ENCODE measurements around the gene QRICH2. TPM values are rescaled to one million over a fixed set of nuclear protein-coding genes. Genes with fewer than 3 reads are reported as not detected.
A peak's percentile ranks its signal among the peaks of the same experiment; 100 is the strongest.
"Not testable (repeated sequence)": the region's sequence is repeated elsewhere in the genome, so short reads cannot be mapped to it uniquely, and the experiment has no call there.

Gene QRICH2
- total RNA-seq: 6.9 TPM

DNA sequence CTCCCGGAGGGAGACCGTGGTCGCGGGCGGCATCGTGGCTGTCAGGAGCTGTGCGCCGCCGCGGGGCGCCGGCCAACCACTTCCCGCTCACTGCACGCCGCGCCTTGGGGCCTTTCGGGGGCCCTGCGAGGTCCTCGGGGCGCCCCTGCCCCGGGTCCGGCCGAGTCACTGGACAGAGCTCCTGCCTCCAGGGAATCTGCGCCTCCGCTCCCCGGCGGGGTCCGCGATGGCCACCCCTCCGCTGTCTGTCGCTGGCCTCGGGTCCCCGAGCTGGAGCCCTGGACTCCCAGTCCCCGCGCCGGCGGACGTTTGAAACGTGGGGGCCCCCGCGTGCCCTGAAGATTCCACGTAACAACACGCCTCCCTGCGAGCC is at the start of gene QRICH2:
Gene QRICH2, minus strand, starts transcription at position 311 of the 373 bp plus-strand sequence. Its CDS starts 278 bp downstream, at position 33.
- DNase-seq (ENCODE audit: low spot score in 2 of 2) (no peak), FAIRE-seq (no peak)

- FAIRE-seq: no peak
- DNase-seq (ENCODE audit: low spot score in 2 of 2): no peak
These were observed 49.6 kb upstream of the QRICH2 start for GRCh38 chr17:76357597-76358158.

DNA sequence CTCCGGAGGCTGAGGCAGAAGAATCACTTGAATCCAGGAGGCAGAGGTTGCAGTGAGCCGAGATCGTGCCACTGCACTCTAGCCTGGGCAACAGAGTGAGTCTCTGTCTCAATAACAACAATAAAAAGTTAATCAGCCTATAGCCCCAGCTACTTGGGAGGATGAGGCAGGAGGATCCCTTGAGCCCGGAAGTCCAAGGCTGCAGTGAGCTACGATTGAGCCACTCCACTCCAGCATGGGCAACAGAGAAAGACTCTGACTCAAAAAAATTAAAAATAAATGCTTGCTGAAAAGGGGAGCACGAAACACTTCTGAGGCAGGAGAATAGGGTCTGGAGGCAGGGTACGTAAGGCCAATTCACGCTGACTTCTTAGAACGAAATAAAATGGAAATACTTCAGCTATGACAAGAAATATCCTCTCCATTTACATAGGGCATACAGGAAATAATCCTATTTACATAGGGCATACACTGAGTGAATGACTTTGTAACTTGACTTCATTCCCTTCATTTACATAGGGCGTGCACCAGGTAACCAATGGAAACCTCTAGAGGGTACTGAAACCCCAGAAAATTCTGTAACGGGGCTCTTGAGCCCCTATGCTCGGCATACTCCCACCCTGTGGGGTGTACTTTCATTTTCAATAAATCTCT is 48.9 kb upstream of the QRICH2 start:
- no peak for DNase-seq (ENCODE audit: low spot score in 2 of 2)
- no peak for FAIRE-seq

DNA sequence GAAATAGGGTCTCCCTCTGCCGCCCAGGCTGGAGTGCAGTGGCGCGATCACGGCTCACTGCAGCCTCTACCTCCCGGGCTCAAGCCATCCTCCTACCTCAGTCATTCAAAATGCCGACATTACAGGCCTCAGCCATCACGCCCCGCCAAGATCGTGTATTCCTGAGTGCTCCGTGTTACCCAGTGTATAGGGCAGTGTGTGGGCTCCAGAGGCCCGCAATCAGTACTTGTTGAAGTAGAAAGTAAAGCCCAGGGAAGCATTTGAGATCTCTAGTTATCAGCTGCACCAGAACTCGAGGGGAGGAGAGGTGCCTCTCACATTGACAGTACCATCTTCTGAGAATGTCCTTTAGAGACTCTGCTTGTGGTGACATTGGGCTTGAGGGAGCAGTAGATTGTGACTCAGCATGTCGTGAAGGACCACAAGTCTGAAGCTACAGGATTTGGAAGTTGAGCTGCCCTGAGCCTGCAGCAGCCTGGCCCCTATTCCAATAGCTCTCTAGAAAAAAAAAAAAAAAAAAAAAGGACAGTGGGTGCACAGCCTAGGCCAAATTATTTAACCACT is 46.8 kb upstream of the QRICH2 start:
- FAIRE-seq (no peak), DNase-seq (ENCODE audit: low spot score in 2 of 2) (no peak)

- DNase-seq (ENCODE audit: low spot score in 2 of 2) (peak in 1 of 2 donors; percentile 29), FAIRE-seq (no peak)
These were observed 46.2 kb upstream of the QRICH2 start for GRCh38 chr17:76354317-76354729.

GRCh38 chr17:76353599-76354316 is 45.7 kb upstream of the QRICH2 start, which contains the start of gene PRPSAP1:
PRPSAP1 (minus strand) TSS chr17:76353916; CDS start chr17:76353703, 213 bp downstream.
- FAIRE-seq (no peak), DNase-seq (ENCODE audit: low spot score in 2 of 2) (peak; percentile 89 to 90)

- FAIRE-seq (no peak), DNase-seq (ENCODE audit: low spot score in 2 of 2) (peak in 1 of 2 donors; percentile 67)
These were observed 45.0 kb upstream of the QRICH2 start for GRCh38 chr17:76353004-76353598.

DNA sequence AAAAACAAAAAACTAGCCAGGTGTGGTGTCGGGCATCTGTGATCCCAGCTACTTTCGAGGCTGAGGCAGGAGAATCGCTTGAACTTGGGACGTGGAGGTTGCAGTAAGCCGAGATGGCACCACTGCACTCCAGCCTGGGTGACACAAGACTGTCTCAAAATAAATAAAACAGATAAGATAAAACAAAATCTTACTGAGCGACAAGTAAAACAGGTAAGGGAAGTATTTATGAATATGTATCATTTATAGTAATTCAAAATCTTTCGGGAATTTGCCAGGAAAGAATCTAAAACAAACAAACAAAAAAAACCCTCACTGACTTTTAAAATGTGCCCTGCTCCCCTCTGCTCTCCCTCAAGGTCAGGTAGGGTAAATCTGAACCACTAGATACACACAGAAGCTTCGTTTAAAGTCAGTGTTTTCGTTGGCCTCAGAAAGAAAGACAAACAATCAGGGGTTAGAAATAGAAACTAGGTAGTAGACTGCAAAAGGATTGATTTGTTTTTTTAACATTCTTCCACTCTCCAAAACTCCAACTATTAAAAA is 43.5 kb upstream of the QRICH2 start:
- DNase-seq (ENCODE audit: low spot score in 2 of 2): no peak
- no peak for FAIRE-seq

DNA sequence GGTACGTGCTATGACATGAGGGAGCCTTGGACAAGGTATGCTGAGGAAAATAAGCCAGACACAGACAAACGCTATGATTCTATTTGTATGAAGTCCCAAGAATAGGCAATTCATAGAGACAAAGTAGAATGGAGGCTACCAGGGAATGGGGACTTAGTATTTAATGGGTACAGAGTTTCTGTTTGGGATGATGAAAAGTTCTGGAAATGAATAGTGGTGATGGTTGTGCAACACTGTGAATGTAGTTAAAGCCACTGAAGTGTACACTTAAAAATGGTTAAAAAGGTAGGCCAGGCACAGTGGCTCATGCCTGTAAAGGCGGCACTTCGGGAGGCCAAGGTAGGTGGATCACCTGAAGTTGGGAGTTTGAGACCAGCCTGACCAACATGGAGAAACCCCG is 42.4 kb upstream of the QRICH2 start:
- DNase-seq (ENCODE audit: low spot score in 2 of 2) (no peak), FAIRE-seq (no peak)

DNA sequence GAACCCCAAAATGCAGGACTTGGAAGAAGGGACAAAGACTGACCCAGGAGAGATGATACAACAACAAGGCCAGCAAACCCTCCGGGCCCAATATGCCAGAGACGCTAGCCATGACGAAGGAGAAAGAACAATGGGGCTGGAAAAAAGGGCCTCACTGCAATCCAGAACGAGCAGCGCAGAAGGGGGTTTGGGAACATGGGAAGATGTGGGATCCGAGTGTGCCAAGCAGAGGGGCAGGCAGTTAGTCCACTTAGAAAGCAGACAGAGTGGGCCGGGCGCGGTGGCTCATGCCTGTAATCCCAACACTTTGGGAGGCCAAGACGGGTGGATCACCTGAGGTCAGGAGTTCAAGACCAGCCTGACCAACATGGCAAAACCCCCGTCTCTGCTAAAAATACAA is 38.9 kb upstream of the QRICH2 start:
- not testable (repeated sequence) for FAIRE-seq; DNase-seq (ENCODE audit: low spot score in 2 of 2)

DNA sequence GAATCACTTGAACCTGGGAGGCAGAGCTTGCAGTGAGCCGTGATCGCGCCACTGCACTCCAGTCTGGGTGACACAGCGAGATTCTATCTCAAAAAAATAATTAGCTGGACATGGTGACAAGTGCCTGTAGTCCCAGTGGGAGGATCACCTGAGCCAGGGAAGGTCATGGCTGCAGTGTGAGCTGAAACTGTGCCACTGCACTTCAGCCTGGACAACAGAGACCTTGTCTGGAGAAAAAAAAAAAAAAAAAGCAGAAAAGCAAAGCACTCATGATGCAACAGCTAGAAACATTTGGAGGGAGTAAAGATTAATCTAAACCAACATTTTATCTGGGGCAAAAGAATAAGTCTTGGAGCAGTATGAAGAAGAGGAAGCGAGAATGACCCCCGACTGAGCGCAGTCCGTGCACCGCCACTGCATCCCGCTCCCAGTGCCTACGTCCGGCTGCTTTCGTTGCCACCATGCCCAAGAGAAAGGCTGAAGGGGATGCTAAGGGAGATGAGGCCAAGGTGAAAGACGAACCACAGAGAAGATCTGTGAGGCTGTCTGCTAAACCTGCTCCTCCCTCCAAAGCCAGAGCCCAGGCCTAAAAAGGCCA is 37.4 kb upstream of the QRICH2 start:
- no peak for FAIRE-seq
- no peak for DNase-seq (ENCODE audit: low spot score in 2 of 2)

DNA sequence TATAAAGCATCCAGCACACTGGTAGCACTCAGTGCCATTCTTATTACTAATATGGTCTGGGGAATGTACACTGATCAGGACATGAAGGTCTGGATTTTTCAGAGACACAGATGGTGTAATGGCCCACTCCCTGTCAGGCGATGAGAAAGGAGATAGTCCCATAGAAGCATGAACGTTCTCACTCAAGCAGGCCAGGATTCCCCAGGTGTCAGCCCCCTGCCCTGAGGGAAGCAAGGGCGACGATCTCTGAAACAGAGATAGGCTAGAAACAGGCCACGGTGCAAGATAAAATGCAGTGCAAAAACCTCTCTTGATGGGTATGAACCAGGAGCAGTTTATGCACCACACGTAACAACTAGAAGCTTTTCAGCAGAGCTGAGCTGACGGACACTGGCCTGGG is 35.0 kb upstream of the QRICH2 start:
- DNase-seq (ENCODE audit: low spot score in 2 of 2): no peak
- FAIRE-seq: no peak

DNA sequence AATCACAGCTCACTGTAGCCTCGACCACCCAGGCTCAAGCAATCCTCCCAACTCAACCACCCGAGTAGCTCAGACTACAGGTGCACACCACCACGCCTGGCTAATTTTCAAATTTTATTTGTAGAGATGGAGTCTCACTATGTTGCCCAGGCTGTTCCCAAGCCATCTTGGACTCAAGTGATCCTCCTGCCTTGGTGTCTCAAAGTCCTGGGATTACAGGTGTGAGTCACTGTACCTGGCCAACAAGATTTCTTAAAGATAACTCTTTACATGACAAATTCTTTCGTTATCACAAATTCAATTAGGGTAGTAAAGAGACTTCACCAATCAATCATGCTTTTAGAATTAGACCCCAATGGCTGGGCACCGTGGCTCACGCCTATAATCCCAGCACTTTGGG is 33.2 kb upstream of the QRICH2 start:
- no peak for FAIRE-seq
- DNase-seq (ENCODE audit: low spot score in 2 of 2): no peak

GRCh38 chr17:76337413-76337777 is 29.3 kb upstream of the QRICH2 start:
- no peak for FAIRE-seq

DNA sequence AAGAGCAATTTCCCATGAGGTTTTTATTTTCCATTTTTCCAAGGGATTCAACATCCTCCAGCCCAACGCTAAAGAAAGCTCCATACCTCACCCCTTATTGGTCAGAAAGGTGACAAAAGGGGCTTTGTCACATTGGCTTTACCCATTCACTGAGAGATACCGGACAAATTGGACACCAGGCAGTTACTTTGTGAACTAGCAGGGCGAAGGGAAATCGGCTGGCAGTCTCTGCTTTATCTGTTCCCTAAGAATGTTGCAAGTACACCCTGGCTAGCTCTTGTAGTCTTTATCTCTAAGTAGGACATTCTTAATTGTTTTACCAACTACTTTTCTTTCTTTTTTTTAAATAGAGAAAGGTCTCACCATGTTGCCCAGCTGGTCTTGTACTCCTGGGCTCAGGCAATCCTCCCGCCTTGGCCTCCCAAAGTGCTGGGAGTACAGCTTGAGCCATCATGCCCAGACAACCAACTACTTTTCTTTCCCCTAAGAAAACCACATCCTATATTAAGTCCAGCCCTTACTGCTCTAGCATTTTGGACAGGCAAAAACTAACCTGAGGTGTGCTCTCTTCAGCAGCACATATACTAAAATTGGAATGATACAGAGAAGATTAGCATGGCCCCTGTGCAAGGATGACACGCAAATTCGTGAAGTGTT is 28.8 kb upstream of the QRICH2 start:
- FAIRE-seq (no peak), DNase-seq (ENCODE audit: low spot score in 2 of 2) (no peak)

More at GRCh38 chr17:76337413-76337777, 29.3 kb upstream of the QRICH2 start:
- no peak for DNase-seq (ENCODE audit: low spot score in 2 of 2)

DNA sequence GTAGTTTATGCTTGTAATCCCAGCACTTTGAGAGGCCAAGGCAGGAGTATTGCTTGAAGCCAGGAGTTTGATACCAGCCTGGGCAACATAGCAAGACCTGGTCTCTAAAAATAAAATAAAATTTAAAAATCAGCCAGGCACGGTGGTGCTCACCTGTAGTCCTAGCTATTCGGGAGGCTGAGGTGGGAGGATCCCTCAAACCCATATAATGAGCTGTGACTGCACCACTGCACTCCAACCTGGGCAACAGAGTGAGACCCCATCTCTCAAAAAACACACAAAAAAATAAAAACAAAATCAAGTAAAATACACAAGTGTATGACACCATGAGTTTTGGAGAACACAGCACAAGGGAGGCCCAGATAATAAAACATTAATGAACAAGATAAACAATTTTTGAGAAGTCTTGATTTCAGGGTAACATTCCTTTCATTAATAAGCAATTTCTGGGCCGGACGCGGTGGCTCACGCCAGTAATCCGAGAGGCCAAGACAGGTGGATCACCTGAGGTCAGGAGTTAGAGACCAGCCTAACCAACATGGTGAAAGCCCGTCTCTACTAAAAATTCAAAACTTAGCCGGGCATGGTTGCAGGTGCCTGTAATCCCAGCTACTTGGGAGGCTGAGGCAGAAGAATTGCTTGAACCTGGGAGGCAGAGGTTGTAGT is 27.8 kb upstream of the QRICH2 start:
- no peak for FAIRE-seq
- no peak for DNase-seq (ENCODE audit: low spot score in 2 of 2)

GRCh38 chr17:76333673-76334505 is 25.8 kb upstream of the QRICH2 start:
- DNase-seq (ENCODE audit: low spot score in 2 of 2) (no peak), FAIRE-seq (no peak)

- no peak for FAIRE-seq
- no peak for DNase-seq (ENCODE audit: low spot score in 2 of 2)
These were observed 23.0 kb upstream of the QRICH2 start for GRCh38 chr17:76331083-76331482.

All from frontal cortex (tissue), 4 donors.